Chondrocyte (in vitro differentiated cells): ENCODE measurements around the gene ANTXR2. TPM values are rescaled to one million over a fixed set of nuclear protein-coding genes. Genes with fewer than 3 reads are reported as not detected.

Source experiments
- DNase-seq: peaks from one replicate; pipeline ENCODE4 v3.0.0; 2021; ENCODE audit warnings: mixed read lengths, low spot score
- H3K27ac Mint-ChIP-seq: one replicate; pipeline ENCODE4 v1.8.0; 2021; ENCODE audit warnings: mild to moderate bottlenecking, moderate library complexity, mixed read lengths; ENCODE audit not compliant: unreplicated experiment
- H3K27me3 Mint-ChIP-seq: 2 replicates; pipeline ENCODE4 v1.8.0; 2021; ENCODE audit warnings: low read depth, mixed read lengths
- H3K36me3 Mint-ChIP-seq: 2 replicates; pipeline ENCODE4 v1.8.0; 2021; ENCODE audit warnings: low read depth, mixed read lengths
- H3K4me1 Mint-ChIP-seq: 2 replicates; pipeline ENCODE4 v1.8.0; 2021; ENCODE audit warnings: low read depth, mild to moderate bottlenecking, mixed read lengths
- H3K4me3 Mint-ChIP-seq: one replicate; pipeline ENCODE4 v1.8.0; 2021; ENCODE audit warnings: mild to moderate bottlenecking, moderate library complexity, mixed read lengths; ENCODE audit not compliant: unreplicated experiment
- H3K9me3 Mint-ChIP-seq: 2 replicates; pipeline ENCODE4 v1.8.0; 2021; ENCODE audit warnings: low read depth, mixed read lengths
- total RNA-seq: library from RNA; stranded (reverse); gene quantifications from 3 replicates; pipeline ENCODE4 v1.2.1, GENCODE V29; 2021
- TF ChIP-seq, protein P1 (sequence below): fragments of 200-600 bp; sonication (generic); IDR thresholded peaks from 2 replicates; pipeline ENCODE4 v1.5.0; 2021; ENCODE audit warnings: antibody characterized with exemption, mild to moderate bottlenecking, moderate library complexity

The ANTXR2 gene
- total RNA-seq, 1 donor from 2014 or later, result 32.1 TPM

DNA sequence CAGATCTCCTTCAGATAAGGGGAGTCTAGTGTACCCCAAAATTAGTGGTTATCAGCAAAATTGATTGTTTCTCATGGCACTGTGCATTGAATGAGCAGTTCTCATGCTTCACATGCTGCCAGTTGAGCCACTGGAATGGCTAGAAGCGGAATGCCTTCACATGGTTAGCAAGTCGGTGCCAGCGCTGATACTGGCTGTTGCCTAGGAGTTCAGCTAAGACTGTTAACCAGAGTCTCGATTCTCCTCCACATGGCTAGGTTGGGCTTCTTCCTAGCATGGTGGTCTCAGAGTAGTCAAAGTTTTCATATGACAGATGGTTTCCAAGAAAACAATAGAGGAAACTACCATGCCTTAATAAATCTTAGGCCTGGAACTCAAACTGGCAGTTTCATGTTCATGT is 12.2 kb downstream of the ANTXR2 start:
- TF ChIP-seq, protein P1, sequence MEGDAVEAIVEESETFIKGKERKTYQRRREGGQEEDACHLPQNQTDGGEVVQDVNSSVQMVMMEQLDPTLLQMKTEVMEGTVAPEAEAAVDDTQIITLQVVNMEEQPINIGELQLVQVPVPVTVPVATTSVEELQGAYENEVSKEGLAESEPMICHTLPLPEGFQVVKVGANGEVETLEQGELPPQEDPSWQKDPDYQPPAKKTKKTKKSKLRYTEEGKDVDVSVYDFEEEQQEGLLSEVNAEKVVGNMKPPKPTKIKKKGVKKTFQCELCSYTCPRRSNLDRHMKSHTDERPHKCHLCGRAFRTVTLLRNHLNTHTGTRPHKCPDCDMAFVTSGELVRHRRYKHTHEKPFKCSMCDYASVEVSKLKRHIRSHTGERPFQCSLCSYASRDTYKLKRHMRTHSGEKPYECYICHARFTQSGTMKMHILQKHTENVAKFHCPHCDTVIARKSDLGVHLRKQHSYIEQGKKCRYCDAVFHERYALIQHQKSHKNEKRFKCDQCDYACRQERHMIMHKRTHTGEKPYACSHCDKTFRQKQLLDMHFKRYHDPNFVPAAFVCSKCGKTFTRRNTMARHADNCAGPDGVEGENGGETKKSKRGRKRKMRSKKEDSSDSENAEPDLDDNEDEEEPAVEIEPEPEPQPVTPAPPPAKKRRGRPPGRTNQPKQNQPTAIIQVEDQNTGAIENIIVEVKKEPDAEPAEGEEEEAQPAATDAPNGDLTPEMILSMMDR, result no peak
- Mint-ChIP-seq H3K4me1 (no peaks in the 10 kb centered on the region), H3K27me3 (no peaks in the 10 kb centered on the region), H3K4me3 (no peak overlapping the region), H3K36me3 (peaks cover 4% of the 10 kb centered on the region), H3K27ac (no peak overlapping the region), H3K9me3 (no peaks in the 10 kb centered on the region)
- DNase-seq, result no peak

DNA sequence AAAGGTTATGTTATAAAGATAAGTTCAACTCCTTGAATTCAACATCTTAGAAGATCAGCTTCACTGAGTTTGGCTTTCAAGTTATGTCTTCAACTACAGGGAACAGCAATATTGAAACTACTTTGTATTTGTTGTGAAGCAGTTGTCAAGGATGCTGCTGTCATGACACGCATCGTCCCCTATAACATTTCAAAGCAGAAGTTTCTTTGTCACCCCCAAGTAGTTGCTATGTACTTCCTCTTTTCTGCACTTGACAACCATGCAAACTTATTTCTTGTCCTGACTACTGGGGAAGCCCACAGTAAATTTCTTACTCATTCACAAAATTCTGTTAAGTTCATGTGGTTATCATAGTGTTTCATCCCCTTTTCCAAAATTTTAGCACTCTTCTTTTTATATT is 14.3 kb downstream of the ANTXR2 start:
- no peak for DNase-seq
- H3K4me3 Mint-ChIP-seq, result no peak overlapping the region
- no peaks in the 10 kb centered on the region for H3K27me3 Mint-ChIP-seq
- H3K36me3 Mint-ChIP-seq, result peaks cover 7% of the 10 kb centered on the region
- TF ChIP-seq, protein P1, result no peak
- no peaks in the 10 kb centered on the region for H3K9me3 Mint-ChIP-seq
- peaks cover 3% of the 10 kb centered on the region for H3K4me1 Mint-ChIP-seq
- no peak overlapping the region for H3K27ac Mint-ChIP-seq

DNA sequence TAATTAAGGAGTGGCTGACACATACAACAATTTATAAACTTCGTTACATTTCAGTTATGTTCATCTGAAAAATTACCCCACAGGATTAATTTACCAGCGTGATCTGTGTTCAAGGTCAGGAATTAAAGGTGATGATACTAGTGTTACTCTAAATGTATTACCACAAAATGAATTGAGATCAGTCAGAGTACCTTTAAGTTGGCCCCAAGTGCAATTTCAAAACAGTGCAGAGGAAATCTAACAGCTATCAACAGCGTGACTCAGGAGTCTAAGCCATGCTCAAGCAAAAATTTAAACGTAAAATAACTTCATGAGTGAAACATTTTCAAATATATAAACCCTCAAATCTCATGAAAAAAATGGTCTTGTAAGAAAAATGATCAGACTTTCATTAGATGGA is 18.7 kb downstream of the ANTXR2 start:
- Mint-ChIP-seq H3K27ac (no peak overlapping the region), H3K36me3 (peaks cover 10% of the 10 kb centered on the region), H3K4me1 (peaks cover 9% of the 10 kb centered on the region), H3K27me3 (no peaks in the 10 kb centered on the region), H3K9me3 (no peaks in the 10 kb centered on the region), H3K4me3 (no peak overlapping the region)
- no peak for DNase-seq
- TF ChIP-seq, protein P1, result no peak

- H3K27ac Mint-ChIP-seq, result peak overlapping the region; percentile 52
- peaks cover 10% of the 10 kb centered on the region for H3K36me3 Mint-ChIP-seq
Observed at GRCh38 chr4:80053140-80053910, 19.7 kb downstream of the ANTXR2 start.

DNA sequence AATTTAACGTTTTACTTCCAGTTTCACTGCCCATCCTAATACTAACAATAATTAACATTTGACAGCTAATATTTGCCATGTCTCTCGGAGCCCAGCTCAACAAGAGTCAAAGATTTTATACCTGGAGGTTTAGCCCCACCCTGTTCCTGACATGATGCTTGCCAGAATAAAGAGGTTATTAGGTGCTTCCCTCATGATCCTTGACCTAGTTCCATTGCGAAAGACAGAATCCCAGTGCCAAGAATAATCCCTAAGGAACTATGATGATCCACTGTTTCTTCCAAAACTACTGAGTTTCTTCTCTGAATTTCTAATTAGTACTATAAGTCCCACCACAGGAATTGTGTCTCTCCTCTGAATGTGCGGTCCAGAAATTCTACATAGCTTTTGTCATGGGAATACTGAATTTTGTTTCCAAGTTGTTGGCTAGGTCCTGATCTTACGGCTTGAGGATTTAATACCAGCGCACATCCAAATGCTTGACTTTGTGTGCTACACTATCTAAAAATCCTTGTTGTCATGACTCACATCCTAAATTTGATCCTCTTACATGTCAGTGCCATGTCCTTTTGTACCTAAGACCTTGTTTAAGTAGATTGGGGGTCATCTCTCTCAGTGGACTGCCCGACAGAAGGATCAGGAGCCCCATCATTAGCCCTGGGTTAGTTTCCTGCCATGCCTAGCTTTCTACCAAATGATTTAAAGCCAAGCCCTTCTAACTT is 23.1 kb downstream of the ANTXR2 start:
- TF ChIP-seq, protein P1, result no peak
- Mint-ChIP-seq H3K9me3 (no peaks in the 10 kb centered on the region), H3K4me3 (no peak overlapping the region), H3K27me3 (no peaks in the 10 kb centered on the region), H3K4me1 (peaks cover 20% of the 10 kb centered on the region), H3K36me3 (peaks cover 11% of the 10 kb centered on the region), H3K27ac (no peak overlapping the region)
- no peak for DNase-seq

More at GRCh38 chr4:80053140-80053910, 19.7 kb downstream of the ANTXR2 start:
- no peak for DNase-seq
- TF ChIP-seq, protein P1, result no peak
- Mint-ChIP-seq H3K9me3 (no peaks in the 10 kb centered on the region), H3K27me3 (no peaks in the 10 kb centered on the region), H3K4me1 (peaks cover 14% of the 10 kb centered on the region), H3K4me3 (no peak overlapping the region)
